Endothelial cell of umbilical vein (primary cell): ENCODE results near the gene ITGB3. TPM values are rescaled to one million over a fixed set of nuclear protein-coding genes. Genes with fewer than 3 reads are reported as not detected.

Experiments used
- BruUV-seq: library from RNA; stranded (reverse); fragments of 400-500 nt; replicated peaks from 2 replicates; lab custom pipeline; 2021; lab: Mats Ljungman, UMichigan
- CTCF ChIA-PET: fragments of 300-600, 350-600 bp; sonication (Branson Sonifier 250); formaldehyde crosslinking; loops from one replicate; lab custom pipeline; 2021; ENCODE audit warnings: antibody characterized with exemption, inconsistent platforms; lab: Charles Lee
- POLR2A ChIA-PET: fragments of 300-600, 350-600 bp; sonication (Branson Sonifier 250); formaldehyde crosslinking; loops from one replicate; lab custom pipeline; 2021; ENCODE audit warnings: antibody characterized with exemption, inconsistent platforms; lab: Charles Lee
- DNase-seq: peaks from one replicate; pipeline ENCODE4 v3.0.0-alpha.2; 2011; ENCODE audit warnings: low read depth, low spot score
- FAIRE-seq: peaks from 2 replicates; lab custom pipeline; 2011; peaks lifted over from hg19 to GRCh38; lab: Jason Lieb, UNC
- H2AFZ ChIP-seq: 2 replicates; pipeline ENCODE4 v1.6.0; 2012; ENCODE audit warnings: low read depth, low read length, control low read depth, inconsistent platforms
- H3K27ac ChIP-seq: 2 replicates; pipeline ENCODE4 v1.5.1; 2011; ENCODE audit warnings: low read depth, mild to moderate bottlenecking, control low read depth, low read length, moderate library complexity; ENCODE audit not compliant: insufficient read depth
- H3K27me3 ChIP-seq, 2 experiments: 2 replicates each; pipeline versions ENCODE4 v1.6.0 to v1.6.1; 2011; ENCODE audit warnings: low read length in 2 of 2, mixed read lengths in 1 of 2; ENCODE audit not compliant: control insufficient read depth in 2 of 2, insufficient read depth in 2 of 2
- H3K36me3 ChIP-seq, 2 experiments: 2 replicates in 1 of 2; 3 replicates in 1 of 2; pipeline ENCODE4 v1.5.1; 2011; ENCODE audit warnings: low read length in 2 of 2, mild to moderate bottlenecking in 1 of 2, moderate library complexity in 1 of 2; ENCODE audit not compliant: control insufficient read depth in 2 of 2, insufficient read depth in 2 of 2; ENCODE audit errors: extremely low read depth in 1 of 2
- H3K4me1 ChIP-seq: 3 replicates; pipeline ENCODE4 v1.5.1; 2011; ENCODE audit warnings: mild to moderate bottlenecking, low read length; ENCODE audit not compliant: control insufficient read depth, insufficient read depth; ENCODE audit errors: extremely low read depth
- H3K4me2 ChIP-seq: 2 replicates; pipeline ENCODE4 v1.6.1; 2011; ENCODE audit warnings: low read length, control low read depth, mixed read lengths; ENCODE audit not compliant: insufficient read depth
- H3K4me3 ChIP-seq, 3 experiments: fragments of 200-600 bp in 1 of 3; sonication (generic), shearing (Covaris generic) in 1 of 3; replicated peaks in 1 of 3; 2 replicates each; pipeline ENCODE4 v1.5.1; 2011 to 2016; ENCODE audit warnings: control low read depth in 3 of 3, low read length in 3 of 3, mild to moderate bottlenecking in 2 of 3, inconsistent platforms in 1 of 3, low read depth in 1 of 3, moderate library complexity in 1 of 3; ENCODE audit not compliant: insufficient read depth in 1 of 3
- H3K79me2 ChIP-seq: 2 replicates; pipeline ENCODE4 v1.6.0; 2012; ENCODE audit warnings: low read length, inconsistent platforms; ENCODE audit not compliant: control insufficient read depth, insufficient read depth
- H3K9ac ChIP-seq: replicated peaks from 2 replicates; pipeline ENCODE3; 2011; ENCODE audit warnings: low read length, control low read depth; ENCODE audit not compliant: insufficient read depth; ENCODE audit errors: extremely low read depth
- H3K9me1 ChIP-seq: replicated peaks from 3 replicates; pipeline ENCODE4 v1.6.0; 2011; ENCODE audit warnings: mild to moderate bottlenecking, low read length; ENCODE audit not compliant: control insufficient read depth, insufficient read depth; ENCODE audit errors: extremely low read depth
- H3K9me3 ChIP-seq: replicated peaks from 2 replicates; pipeline ENCODE4 v1.5.1; 2012; ENCODE audit warnings: low read length, inconsistent platforms; ENCODE audit not compliant: control insufficient read depth, insufficient read depth
- H4K20me1 ChIP-seq: replicated peaks from 2 replicates; pipeline ENCODE3; 2011; ENCODE audit warnings: mild to moderate bottlenecking, low read length; ENCODE audit not compliant: control insufficient read depth, insufficient read depth; ENCODE audit errors: extremely low read depth
- CTCF ChIP-seq, 2 donors: IDR thresholded peaks; 1 replicate in 1 of 2; 2 replicates in 1 of 2; pipeline ENCODE4 v1.5.1; 2011; ENCODE audit warnings: low read length in 2 of 2, mild to moderate bottlenecking in 2 of 2, moderate library complexity in 2 of 2, control low read depth in 1 of 2, inconsistent platforms in 1 of 2, low read depth in 1 of 2; ENCODE audit not compliant: insufficient read depth in 1 of 2; ENCODE audit errors: extremely low read depth in 1 of 2
- EZH2 ChIP-seq: IDR thresholded peaks from 2 replicates; pipeline ENCODE4 v1.6.1; 2012; ENCODE audit warnings: borderline replicate concordance, low read depth, mild to moderate bottlenecking, moderate library complexity, low read length, inconsistent platforms; ENCODE audit not compliant: severe bottlenecking
- FOS ChIP-seq: IDR thresholded peaks from 2 replicates; pipeline ENCODE4 v1.6.1; 2011; ENCODE audit warnings: mild to moderate bottlenecking, low read length, moderate library complexity, borderline replicate concordance; ENCODE audit not compliant: insufficient read depth
- GATA2 ChIP-seq: IDR thresholded peaks from 2 replicates; pipeline ENCODE4 v1.7.0; 2011; ENCODE audit warnings: low read depth, mild to moderate bottlenecking, moderate library complexity, mixed read lengths, low read length; ENCODE audit not compliant: insufficient read length, insufficient read depth
- JUN ChIP-seq: IDR thresholded peaks from 2 replicates; pipeline ENCODE4 v1.6.1; 2011; ENCODE audit warnings: borderline replicate concordance, low read depth; ENCODE audit not compliant: insufficient read length, insufficient read depth
- MYC ChIP-seq: IDR thresholded peaks from one replicate; pipeline ENCODE4 v1.6.1; 2011; ENCODE audit warnings: mild to moderate bottlenecking, low read depth, low read length
- POLR2A ChIP-seq: IDR thresholded peaks from 2 replicates; pipeline ENCODE4 v1.6.1; 2012; ENCODE audit warnings: low read depth, mild to moderate bottlenecking, control low read depth, low read length
- POLR2AphosphoS5 ChIP-seq: IDR thresholded peaks from 2 replicates; pipeline ENCODE4 v1.6.1; 2012; ENCODE audit warnings: low read depth, mild to moderate bottlenecking, control low read depth, low read length, moderate library complexity; ENCODE audit not compliant: insufficient read depth
- dilution Hi-C: fragments of 300-500 bp; cut with MboI; formaldehyde crosslinking; loops from one replicate; pipeline ENCODE4 v1.15.0; 2019; ENCODE audit warnings: low sequenced_read_pairs; ENCODE audit not compliant: extremely low pct_ligation_motif_present
- intact Hi-C: fragments of 100-400 bp; cut with micrococcal nuclease; formaldehyde crosslinking; loops from one replicate; pipeline ENCODE4 v1.10.0; 2022
- polyA plus RNA-seq, 4 experiments: library from polyadenylated mRNA; depleted of rRNA in 3 of 4; stranded (reverse) in 3 of 4; unstranded in 1 of 4; fragments of >200 nt; gene quantifications; 2 replicates each; pipeline versions ENCODE4 v1.2.1 to v1.2.3, GENCODE V29; 2011 to 2012; ENCODE audit warnings: missing spikeins in 1 of 4
- total RNA-seq: library from RNA; stranded (reverse); gene quantifications from 2 replicates; pipeline ENCODE4 v1.2.3, GENCODE V29; 2021
- TF ChIP-seq, protein P1 (sequence below): IDR thresholded peaks from 2 replicates; pipeline ENCODE4 v1.6.1; 2011; ENCODE audit not compliant: insufficient read depth, insufficient read length

The ITGB3 gene
- total and polyA plus RNA-seq, 2 donors (not counting 3 experiments of a cell fraction or from before 2014, with no cell fraction given) = 55.8 to 60.0 TPM

DNA sequence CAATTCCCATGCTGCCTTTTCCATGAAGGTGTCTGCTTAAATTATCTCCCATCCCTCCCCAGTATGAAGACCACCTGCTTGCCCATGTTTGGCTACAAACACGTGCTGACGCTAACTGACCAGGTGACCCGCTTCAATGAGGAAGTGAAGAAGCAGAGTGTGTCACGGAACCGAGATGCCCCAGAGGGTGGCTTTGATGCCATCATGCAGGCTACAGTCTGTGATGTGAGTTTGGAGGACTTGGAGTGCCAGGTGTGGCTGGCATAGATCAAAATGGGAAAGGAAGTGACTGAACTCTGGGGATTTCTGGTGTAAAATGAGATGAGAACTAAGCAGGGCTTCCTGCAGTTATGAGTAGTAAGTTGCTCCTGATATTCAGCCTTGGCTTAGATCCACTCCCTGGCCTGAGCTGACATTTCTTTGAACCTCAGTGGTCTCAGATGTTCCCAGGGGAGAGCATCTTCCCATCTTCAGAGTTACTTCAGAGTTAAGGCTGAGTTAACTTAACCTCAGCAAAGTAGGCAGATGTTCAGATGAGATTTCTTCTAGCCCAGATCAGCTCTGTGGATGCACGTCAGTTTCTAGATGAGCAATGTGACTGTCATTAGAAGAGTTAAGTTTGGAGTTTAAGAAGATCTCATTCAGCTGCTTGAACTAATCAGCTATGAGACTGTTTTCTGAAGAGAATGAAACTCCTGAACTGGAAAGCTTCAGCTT, 32.7 kb downstream of the ITGB3 start:
- BruUV-seq = no TSS peak
- Histone ChIP-seq H3K36me3 (peaks cover 3 to 39% of the 10 kb centered on the region in 2 experiments), H3K9me1 (no peaks in the 10 kb centered on the region), H3K4me3 (no peak overlapping the region), H3K27me3 (no peaks in the 10 kb centered on the region), H3K4me1 (no peaks in the 10 kb centered on the region), H3K27ac (no peak overlapping the region), H3K9ac (no peak overlapping the region), H3K4me2 (no peak overlapping the region), H4K20me1 (no peaks in the 10 kb centered on the region), H2AFZ (no peak overlapping the region), H3K79me2 (no peaks in the 10 kb centered on the region), H3K9me3 (no peaks in the 10 kb centered on the region)
- ChIA-PET POLR2A (no interaction called here), CTCF (interaction anchor here (2.3 kb wide), 1 partner anchor 13 kb away, joined by 6 read pairs; no protein-coding TSS in a partner anchor)
- FAIRE-seq (no peak), DNase-seq (no peak)
- TF ChIP-seq, protein P1, sequence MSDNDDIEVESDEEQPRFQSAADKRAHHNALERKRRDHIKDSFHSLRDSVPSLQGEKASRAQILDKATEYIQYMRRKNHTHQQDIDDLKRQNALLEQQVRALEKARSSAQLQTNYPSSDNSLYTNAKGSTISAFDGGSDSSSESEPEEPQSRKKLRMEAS = no peak
- TF ChIP-seq JUN = no peak
- TF ChIP-seq MYC = no peak
- no peak for TF ChIP-seq CTCF (IDR thresholded peaks at IDR 0.05; ENCODE audit: extremely low read depth in 1 of 2, insufficient read depth in 1 of 2, low read depth in 1 of 2, low read length in 2 of 2)
- TF ChIP-seq POLR2A = no peak
- no peak for TF ChIP-seq EZH2
- TF ChIP-seq FOS = no peak
- TF ChIP-seq POLR2AphosphoS5 = no peak
- no peak for TF ChIP-seq GATA2
- dilution Hi-C loops (no loop called here), intact Hi-C loops (no loop called here)
